HT1080 (cell line): Measurements from ENCODE around the gene ZNF296. TPM values are rescaled to one million over a fixed set of nuclear protein-coding genes. Genes with fewer than 3 reads are reported as not detected.

Experiments used
- DNase-seq: peaks from one replicate; pipeline ENCODE4 v3.0.0-alpha.2; 2015; ENCODE audit warnings: low read depth
- small RNA-seq: library from RNA; depleted of rRNA; stranded (forward); fragments of <200 nt; gene quantifications from one replicate; pipeline ENCODE3, GENCODE V24; 2014
- total RNA-seq: library from RNA; depleted of rRNA; stranded (reverse); fragments of >200 nt; shearing (Covaris generic); gene quantifications from 2 replicates; pipeline ENCODE4 v1.2.3, GENCODE V29; 2014; rRNA removed

The ZNF296 gene
- total RNA-seq, 1 experiment from 2014 or later = not detected

GRCh38 chr19:45025264-45025663 lies 51.0 kb downstream of the ZNF296 start:
- DNase-seq = no peak

- no peak for DNase-seq
Observed at GRCh38 chr19:45023048-45023447, 53.2 kb downstream of the ZNF296 start.

GRCh38 chr19:45021971-45022370 lies 54.3 kb downstream of the ZNF296 start:
- no peak for DNase-seq

Small RNA genes within 50 kb of the gene (small RNA-seq; reads per million reads assigned to genes)
- gene RNU6-611P = not detected

Other genes with a start within 250 kb of the ZNF296 start
- gene NECTIN2, start 230.2 kb downstream of the ZNF296 start, total RNA-seq = 131 and 151 TPM in 2 replicates
- 230 and 243 TPM in 2 replicates for gene TOMM40, start 185.2 kb downstream of the ZNF296 start, total RNA-seq
- 1.4 and 1.9 TPM in 2 replicates for gene APOE, start 170.7 kb downstream of the ZNF296 start, total RNA-seq
- 0.37 and 2.7 TPM in 2 replicates for gene APOC1, start 161.9 kb downstream of the ZNF296 start, total RNA-seq
- not detected in 2 replicates for gene APOC4, start 134.2 kb downstream of the ZNF296 start, total RNA-seq
- not detected in 2 replicates for gene APOC2, start 130.4 kb downstream of the ZNF296 start, total RNA-seq
- gene CLPTM1, start 121.1 kb downstream of the ZNF296 start, total RNA-seq = 34.2 and 51.5 TPM in 2 replicates
- 3.2 TPM in 2 replicates for gene RELB, start 75.0 kb downstream of the ZNF296 start, total RNA-seq
- gene CLASRP, start 37.4 kb downstream of the ZNF296 start, total RNA-seq = 31.0 and 36.9 TPM in 2 replicates
- gene GEMIN7, start 2.8 kb upstream of the ZNF296 start, total RNA-seq = 58.2 and 59.2 TPM in 2 replicates
- 24.8 and 26.5 TPM in 2 replicates for gene PPP1R37, start 16.7 kb upstream of the ZNF296 start, total RNA-seq
- gene NKPD1, start 84.5 kb upstream of the ZNF296 start, total RNA-seq = not detected in 2 replicates
- gene TRAPPC6A, start 101.8 kb upstream of the ZNF296 start, total RNA-seq = 0.98 and 1.5 TPM in 2 replicates
- gene BLOC1S3, start 102.3 kb upstream of the ZNF296 start, total RNA-seq = 1.5 and 5.0 TPM in 2 replicates
- gene EXOC3L2, start 168.9 kb upstream of the ZNF296 start, total RNA-seq = 0.56 and 0.84 TPM in 2 replicates
- 5.3 and 9.2 TPM in 2 replicates for gene MARK4, start 174.8 kb upstream of the ZNF296 start, total RNA-seq
- gene CKM, start 246.4 kb upstream of the ZNF296 start, total RNA-seq = not detected in 2 replicates